OCI-LY1 (cell line): Measurements from ENCODE around the gene PDCD2.

Source experiments
- EZH2 ChIP-seq: fragments of 200-600 bp; sonication (generic), shearing (Covaris generic); IDR thresholded peaks from 2 replicates; pipeline ENCODE4 v1.8.0; 2017; ENCODE audit warnings: borderline replicate concordance, mixed run types, mild to moderate bottlenecking, antibody characterized with exemption, low read length, moderate library complexity, mixed read lengths
- TF ChIP-seq, protein P1 (sequence below): fragments of 200-600 bp; sonication (generic), shearing (Covaris generic); IDR thresholded peaks from 2 replicates; pipeline ENCODE4 v1.5.1; 2017; ENCODE audit warnings: mild to moderate bottlenecking, antibody characterized with exemption, low read length, moderate library complexity, mixed read lengths

DNA sequence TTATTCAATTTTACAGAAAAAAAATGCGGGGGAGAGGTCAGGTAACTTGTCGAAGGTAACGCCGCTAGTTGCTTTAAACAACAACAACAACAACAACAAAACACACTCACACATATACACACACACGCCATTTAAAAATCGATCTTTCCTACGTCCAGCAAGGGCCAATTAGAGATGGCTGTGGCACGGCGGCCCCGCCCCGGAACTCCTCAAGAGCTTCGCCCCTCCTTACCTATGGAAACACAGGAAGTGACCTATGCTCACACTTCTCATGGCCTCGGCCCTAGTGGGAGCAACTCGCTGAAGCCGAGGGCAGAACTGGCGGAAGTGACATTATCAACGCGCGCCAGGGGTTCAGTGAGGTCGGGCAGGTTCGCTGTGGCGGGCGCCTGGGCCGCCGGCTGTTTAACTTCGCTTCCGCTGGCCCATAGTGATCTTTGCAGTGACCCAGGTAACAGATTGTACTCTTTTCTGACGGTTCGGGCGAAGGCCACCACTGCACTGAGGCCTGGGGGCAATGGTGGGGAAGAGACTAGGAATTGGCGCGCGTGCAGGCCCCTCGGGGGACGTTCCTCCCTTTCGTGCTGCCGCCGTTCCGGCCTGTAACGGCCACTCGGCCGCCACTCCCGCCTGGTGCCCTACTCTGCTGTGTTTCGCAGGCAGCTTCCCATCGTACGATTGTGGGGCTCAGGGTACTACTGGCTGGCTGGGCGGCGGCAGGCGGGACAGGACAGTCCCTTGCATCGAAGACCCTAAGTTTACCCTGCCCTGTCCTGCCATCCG, 30.2 kb downstream of the PDCD2 start, which contains the start of gene TBP:
- TF ChIP-seq, protein P1, sequence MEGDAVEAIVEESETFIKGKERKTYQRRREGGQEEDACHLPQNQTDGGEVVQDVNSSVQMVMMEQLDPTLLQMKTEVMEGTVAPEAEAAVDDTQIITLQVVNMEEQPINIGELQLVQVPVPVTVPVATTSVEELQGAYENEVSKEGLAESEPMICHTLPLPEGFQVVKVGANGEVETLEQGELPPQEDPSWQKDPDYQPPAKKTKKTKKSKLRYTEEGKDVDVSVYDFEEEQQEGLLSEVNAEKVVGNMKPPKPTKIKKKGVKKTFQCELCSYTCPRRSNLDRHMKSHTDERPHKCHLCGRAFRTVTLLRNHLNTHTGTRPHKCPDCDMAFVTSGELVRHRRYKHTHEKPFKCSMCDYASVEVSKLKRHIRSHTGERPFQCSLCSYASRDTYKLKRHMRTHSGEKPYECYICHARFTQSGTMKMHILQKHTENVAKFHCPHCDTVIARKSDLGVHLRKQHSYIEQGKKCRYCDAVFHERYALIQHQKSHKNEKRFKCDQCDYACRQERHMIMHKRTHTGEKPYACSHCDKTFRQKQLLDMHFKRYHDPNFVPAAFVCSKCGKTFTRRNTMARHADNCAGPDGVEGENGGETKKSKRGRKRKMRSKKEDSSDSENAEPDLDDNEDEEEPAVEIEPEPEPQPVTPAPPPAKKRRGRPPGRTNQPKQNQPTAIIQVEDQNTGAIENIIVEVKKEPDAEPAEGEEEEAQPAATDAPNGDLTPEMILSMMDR: no peak
- TF ChIP-seq EZH2: no peak
